ENCODE results near the gene SVIL.
"Not testable (repeated sequence)": the region's sequence is repeated elsewhere in the genome, so short reads cannot be mapped to it uniquely, and the experiment has no call there.

The SVIL gene

GRCh38 chr10:29570248-29570647 is 64.5 kb downstream of the SVIL start:
- DNase-seq = not testable (repeated sequence)

- DNase-seq = no peak
Measured at GRCh38 chr10:29569795-29570194, 65.0 kb downstream of the SVIL start.

DNA sequence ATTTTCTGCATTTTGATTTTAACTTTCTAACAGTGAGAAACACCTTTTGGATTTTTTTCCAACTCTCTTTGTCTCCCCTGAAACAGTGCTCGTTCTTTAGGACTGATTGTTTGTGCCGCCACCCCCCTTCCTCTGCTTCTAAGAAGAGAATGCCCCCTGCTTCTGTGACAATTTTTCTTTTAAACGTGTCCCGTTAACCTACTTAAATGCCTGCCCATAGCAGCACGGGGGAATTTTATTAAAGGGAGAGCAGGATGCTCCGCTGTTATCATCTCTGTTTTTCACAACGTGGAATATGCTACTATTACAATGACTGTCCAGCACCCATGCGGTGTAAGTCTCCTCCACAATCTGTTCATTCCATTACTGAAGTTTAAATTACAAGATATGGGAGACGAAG is 67.8 kb downstream of the SVIL start:
- DNase-seq = no peak

- not testable (repeated sequence) for DNase-seq
Measured at GRCh38 chr10:29566209-29566608, 68.6 kb downstream of the SVIL start.

DNA sequence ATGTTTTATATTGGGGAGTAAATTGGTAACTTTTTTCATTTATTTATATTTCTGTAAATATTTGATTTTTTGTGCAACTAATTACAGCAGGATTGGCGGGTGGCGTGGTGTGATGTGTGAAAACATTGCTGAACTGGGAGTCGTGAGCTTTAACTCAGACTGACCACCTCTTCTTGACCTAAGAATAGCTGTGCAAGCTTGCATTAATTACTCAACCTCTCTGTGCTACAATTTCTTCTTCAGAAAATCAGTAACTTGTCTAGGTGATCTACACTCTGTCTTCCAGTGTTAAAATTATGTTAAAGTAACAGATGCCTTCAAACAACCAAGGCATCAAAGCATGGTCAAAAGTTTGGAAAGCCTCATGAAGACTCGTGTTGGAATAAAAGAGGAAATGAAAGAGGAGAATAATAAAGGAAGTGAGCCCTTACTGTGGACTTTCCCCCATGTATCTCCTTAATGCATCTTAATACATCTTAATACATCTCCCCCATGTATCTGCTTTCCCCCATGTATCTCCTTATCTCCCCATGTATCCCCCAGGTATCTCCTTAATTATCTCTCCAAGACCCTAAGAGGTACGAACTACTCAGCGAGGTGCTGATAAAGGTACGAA is 71.2 kb downstream of the SVIL start:
- DNase-seq = no peak

GRCh38 chr10:29563006-29563405 is 71.8 kb downstream of the SVIL start:
- not testable (repeated sequence) for DNase-seq

DNA sequence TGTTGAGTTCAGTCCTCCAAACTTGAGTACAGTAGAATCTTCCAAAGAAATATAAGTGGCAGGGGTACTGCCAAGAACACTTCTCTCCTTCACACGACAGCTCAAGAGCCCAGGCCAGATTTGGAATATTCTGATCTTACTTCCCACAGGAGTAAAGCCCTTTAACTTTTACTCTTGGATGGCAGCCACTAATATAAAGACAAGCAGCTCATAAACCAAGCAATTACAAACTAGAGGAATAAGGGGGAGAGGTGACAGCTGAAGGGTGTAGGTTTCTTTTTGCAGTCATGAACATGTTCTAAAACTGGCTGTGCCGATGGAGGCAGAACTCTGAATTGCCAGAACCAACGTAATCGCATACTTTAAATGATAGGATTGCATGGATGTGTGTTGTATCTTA is 74.8 kb downstream of the SVIL start:
- DNase-seq = no peak

DNA sequence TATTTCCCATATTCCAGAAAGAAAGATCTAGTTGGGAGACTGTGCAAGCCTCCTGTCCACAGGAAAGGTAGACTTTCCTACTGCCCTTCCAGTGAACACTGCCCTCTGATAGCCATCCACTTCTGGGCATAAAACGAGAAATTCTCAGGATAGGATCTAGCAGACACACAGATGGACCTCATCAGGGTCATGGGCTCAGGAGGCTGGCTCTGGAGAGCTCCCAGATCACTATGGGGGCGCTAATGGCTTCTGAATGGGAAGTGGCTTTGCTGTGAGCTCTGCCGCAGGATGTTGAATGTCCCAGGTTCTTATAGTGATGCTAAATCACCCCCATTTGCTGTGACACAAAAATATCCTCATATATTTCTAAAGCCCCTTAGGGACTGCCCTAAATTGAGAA is 77.1 kb downstream of the SVIL start:
- no peak for DNase-seq

DNA sequence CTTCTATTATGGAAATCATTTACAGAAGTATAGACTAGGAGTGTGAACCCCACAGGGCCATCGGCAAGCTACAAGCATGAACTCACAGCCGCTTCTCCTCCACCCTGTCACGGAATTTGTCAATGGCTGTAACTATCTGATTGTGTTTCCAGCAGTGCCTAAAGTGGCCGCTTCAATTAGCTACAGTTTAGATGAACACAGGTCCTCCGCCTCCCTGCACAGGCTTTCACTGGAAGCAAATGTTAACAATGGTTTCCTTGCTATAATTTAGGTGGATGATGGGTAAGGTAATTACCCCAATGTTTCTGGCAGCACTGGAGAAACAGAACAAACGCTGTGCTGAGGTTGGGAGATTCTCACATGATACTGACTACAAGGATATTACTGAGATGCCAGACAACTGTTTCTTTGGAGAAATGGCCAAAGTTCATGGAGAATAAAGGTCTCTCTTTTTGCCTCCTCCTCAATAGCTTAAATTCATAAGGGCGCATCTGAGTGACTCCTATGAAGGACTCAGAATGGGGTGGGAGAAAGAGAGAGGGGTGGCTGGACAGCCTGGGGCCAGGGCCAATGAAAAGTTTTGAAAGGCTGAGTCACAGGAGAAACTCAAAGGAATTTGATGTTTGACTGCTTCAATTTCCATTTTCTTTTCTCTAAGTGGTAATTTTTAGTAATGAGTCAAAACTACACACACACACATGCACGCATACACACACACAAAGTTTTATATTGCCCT is 78.9 kb downstream of the SVIL start:
- DNase-seq = no peak

DNA sequence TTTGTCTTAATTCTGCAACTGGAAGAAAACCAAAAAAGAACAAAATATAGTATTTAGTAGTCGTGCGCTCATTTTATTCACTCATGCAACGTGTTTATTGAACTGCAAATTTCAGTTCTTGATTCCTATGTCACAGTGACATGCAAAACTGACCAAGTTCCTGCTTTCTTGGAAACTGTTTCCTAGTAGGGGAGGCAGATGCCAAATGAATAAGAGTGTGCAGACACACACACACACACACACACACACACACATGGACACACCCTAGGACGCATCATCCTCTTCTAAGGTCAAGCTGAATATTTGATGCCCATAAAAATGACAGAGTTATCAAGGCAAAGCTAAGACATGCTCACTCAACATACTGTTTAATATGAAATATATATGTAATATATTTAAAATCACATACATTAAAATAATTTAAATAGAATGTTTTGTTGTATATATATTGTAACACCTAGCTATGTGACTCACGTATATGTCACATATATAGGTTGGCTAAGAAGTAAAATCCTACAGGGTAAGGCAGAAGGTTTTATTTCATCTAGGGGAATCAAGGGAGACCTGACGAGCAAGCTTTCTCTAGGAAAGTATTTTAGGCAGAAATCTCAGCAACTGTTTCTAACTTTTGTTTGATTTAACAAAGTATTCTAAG is 79.6 kb downstream of the SVIL start:
- no peak for DNase-seq

DNA sequence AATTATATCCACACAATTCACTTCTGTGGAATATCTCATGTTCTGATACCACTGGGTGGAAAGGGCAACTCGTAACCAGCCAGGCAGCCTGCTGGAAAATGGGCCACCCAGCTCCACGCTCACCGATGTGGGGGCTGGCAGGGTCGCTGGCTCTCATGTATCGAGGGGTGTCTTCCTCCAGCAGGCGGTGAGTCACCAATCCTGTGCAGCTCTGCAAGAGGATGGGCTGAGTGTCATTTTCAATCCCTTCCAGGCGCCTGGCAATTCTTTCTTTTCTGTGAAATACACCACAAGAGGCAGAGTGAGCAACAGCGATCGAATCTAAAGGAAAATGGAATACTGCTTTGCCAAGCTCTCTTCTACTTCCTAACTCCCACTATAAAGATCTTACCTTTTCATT is 80.1 kb downstream of the SVIL start:
- DNase-seq = no peak

DNA sequence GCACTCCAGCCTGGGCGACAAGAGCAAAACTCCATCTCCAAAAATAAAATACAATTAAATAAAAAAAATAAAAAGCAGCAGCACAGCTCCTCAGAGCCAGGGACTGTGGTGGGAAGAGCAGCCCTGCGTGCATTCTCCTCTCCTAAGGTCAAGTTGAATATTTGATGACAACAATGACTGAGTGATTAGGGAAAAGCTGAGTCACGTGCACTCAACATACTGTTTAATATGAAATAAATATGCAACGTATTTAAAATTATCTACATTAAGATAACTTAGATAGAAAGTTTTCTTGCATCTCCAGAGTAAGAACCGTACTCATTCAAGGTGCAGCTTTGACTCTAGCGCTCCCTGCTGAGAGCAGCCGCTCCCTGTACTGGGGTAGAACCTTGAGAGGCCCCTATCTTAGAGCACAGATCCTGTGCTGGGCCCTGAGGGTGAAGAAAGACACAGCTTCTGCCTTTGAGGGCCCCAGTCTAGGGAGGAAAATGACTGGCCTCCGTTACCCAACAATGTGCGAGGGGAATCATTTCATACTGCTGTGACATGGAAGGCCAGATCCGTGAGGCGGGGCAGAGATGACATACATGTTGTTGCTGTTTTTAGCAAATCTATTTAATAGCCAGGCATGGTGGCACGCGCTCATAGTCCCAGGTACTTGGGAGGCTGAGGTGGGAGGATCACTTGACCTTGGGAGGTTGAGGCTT is 81.1 kb downstream of the SVIL start:
- DNase-seq = no peak

DNA sequence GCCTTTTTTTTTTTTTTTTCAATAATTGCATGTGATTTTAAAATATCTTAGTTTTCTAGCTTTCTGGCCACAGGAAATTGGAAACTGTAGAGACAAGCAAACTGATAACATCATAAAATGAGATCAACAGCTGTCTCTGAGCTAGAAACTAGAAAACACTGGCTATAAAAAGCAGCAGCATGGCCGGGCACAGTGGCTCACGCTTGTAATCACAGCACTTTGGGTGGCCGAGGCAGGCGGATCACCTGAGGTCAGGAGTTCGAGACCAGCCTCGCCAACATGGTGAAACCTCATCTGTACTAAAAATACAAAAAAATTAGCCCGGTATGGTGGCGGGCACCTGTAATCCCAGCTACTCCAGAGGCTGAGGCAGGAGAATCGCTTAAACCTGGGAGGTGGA is 81.7 kb downstream of the SVIL start:
- not testable (repeated sequence) for DNase-seq

- DNase-seq = not testable (repeated sequence)
Measured at GRCh38 chr10:29549493-29549892, 85.3 kb downstream of the SVIL start.

- DNase-seq = no peak
Measured at GRCh38 chr10:29546773-29547313, 87.9 kb downstream of the SVIL start.

DNA sequence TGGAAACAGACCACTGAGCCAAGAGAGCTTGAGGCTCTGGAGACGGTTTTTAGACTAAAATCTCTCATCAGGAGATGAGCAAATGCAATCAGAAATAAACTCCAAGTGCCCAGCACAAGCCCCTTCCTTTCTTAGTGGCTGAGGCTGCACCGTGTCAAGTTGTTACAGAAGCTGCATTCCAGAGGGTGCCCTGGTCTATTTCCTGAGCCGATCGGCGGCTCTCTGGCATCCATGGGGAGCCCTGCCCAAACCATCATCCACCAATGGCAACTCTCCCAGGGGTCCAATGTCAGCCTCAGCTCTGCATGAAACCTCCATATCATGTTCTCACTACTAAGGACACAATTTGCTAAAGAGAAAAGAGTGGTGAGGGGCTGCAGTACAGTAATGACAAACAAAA is 89.6 kb downstream of the SVIL start:
- DNase-seq = no peak

DNA sequence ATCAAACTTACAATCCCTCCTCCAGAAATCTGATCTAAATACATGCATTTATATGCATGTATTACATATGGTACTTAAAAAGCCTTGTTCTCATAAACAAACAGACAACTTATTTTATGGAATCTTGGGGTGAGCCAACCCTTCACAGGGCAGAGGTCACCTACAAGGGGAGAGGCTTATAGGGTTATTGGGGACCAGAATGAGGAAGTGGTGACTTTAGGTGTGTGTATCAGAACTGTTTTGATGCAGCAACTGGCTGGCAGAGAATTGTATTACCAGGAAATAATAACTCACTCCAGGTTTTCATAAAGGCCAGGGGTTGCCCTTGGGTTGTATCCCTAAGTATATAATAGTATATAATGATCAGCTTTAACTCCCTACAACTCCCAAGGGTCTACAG is 91.1 kb downstream of the SVIL start:
- DNase-seq = no peak

DNA sequence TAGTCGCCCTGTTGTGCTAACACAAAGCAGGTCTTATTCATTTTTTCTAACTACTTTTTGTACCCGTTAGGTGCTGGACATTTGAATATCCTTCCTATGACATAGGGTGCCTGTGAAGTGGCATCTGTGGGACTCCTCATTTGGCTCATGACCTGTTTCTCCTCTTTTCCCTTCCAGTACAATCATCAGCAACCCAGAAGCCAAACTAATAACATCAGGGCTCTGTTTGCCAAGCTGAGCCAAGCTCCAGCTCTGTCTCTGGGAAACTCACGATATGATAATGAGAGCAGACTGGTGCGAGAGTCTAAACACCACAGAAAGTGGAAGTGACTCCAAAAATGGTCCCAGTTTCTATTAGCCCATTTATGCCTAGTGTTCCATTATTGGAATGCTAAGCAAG is 92.0 kb downstream of the SVIL start:
- DNase-seq = no peak

GRCh38 chr10:29541422-29542210 is 93.2 kb downstream of the SVIL start:
- no peak for DNase-seq

DNA sequence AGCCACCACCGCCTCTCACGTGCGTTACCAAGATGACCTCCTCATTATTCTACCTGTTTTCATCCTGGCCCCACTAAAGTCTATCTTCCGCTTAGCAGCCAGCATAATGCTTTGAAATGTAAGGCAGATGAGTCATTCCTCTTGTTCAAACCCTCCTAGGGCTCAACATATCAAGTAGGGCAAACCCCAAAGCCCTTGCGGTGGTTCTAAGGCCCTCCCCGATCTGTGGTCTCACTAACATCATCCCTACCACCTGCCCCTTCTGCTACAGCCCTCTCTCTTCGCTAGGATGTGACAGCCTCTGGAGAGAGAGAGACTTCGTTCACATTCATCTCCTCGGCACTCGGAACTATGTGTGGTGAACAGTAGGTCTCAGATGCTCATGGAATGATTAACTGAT is 94.8 kb downstream of the SVIL start:
- no peak for DNase-seq

- no peak for DNase-seq
Measured at GRCh38 chr10:29539412-29539811, 95.4 kb downstream of the SVIL start.

DNA sequence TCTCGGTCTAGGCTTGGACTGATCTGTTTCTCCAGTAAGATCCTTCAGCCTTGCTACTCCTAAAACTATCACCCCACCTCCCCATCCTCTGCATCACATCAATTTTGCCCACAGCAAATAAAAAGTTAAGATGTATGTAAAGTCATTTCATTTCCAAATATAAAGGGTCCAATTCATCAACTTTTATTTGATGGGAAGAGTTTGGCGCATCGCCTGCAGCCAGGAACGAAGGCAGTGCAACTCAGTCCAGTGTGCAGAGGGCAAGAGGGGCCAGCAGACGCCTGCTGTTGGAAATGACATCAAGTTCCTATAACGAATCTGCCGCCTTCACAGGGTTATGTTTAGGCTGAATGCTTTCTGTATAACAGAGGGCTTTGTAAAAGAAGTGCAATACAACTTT is 97.0 kb downstream of the SVIL start:
- DNase-seq = no peak

DNA sequence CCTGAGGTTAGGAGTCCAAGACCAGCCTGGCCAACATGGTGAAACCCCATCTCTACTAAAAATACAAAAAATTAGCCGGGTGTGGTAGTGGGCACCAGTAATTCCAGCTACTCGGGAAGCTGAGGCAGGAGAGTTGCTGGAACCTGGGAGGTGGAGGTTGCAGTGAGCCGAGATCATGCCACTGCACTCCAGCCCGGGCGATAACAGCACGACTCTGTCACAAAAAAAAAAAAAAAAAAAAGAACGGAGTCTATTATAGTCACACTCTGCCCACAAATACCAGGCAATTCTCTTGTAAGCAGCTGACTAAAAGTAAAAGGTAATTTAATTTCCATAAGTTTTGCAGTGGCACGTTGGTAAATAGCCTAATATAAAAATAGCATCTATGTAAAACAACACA is 98.1 kb downstream of the SVIL start:
- DNase-seq = not testable (repeated sequence)
